Measurements from ENCODE around the gene MAX.

MAX gene

GRCh38 chr14:65028937-65029336, 73.4 kb downstream of the MAX start:
- no peak for TF ChIP-seq CTCF (IDR thresholded peaks at IDR 0.05; ENCODE audit: low read depth, low read length)
- H3K27me3 ChIP-seq = no peaks in the 10 kb centered on the region
- H3K4me3 ChIP-seq (ENCODE audit: low read depth, low read length) = no peak overlapping the region
- H3K4me1 ChIP-seq = 0 out of 2 replicates have a peak, but pooled peaks cover under 1% of the 10 kb centered on the region
- no peak for DNase-seq
- H3K9me3 ChIP-seq = no peaks in the 10 kb centered on the region
- peaks cover 26% of the 10 kb centered on the region; the same call in 1 of the 2 replicates for H3K36me3 ChIP-seq

GRCh38 chr14:65027127-65027799, 75.1 kb downstream of the MAX start:
- Histone ChIP-seq H3K27me3 (no peaks in the 10 kb centered on the region), H3K4me1 (no peaks in the 10 kb centered on the region), H3K9me3 (no peaks in the 10 kb centered on the region), H3K36me3 (peaks cover 20% of the 10 kb centered on the region; the same call in 1 of the 2 replicates), H3K4me3 (ENCODE audit: low read depth, low read length) (no peak overlapping the region)
- DNase-seq = no peak
- no peak for TF ChIP-seq CTCF (IDR thresholded peaks at IDR 0.05; ENCODE audit: low read depth, low read length)

GRCh38 chr14:65026526-65026925, 75.8 kb downstream of the MAX start:
- Histone ChIP-seq H3K4me1 (no peaks in the 10 kb centered on the region), H3K4me3 (ENCODE audit: low read depth, low read length) (no peak overlapping the region), H3K27me3 (no peaks in the 10 kb centered on the region), H3K9me3 (no peaks in the 10 kb centered on the region), H3K36me3 (peaks cover 15% of the 10 kb centered on the region; the same call in 1 of the 2 replicates)
- TF ChIP-seq CTCF (IDR thresholded peaks at IDR 0.05; ENCODE audit: low read depth, low read length) = no peak
- no peak for DNase-seq

GRCh38 chr14:65025818-65026217, 76.5 kb downstream of the MAX start:
- TF ChIP-seq CTCF (IDR thresholded peaks at IDR 0.05; ENCODE audit: low read depth, low read length) = no peak
- Histone ChIP-seq H3K4me3 (ENCODE audit: low read depth, low read length) (no peak overlapping the region), H3K4me1 (no peaks in the 10 kb centered on the region), H3K9me3 (no peaks in the 10 kb centered on the region), H3K36me3 (peaks cover 15% of the 10 kb centered on the region; the same call in 1 of the 2 replicates), H3K27me3 (no peaks in the 10 kb centered on the region)
- no peak for DNase-seq

Data from BE2C (cell line).